Mammary epithelial cell (primary cell): ENCODE measurements around the gene RTN3.

Experiments used
- EZH2 ChIP-seq: IDR thresholded peaks from 2 replicates; pipeline ENCODE4 v1.6.1; 2012; ENCODE audit warnings: low read length, inconsistent platforms, borderline replicate concordance
- TF ChIP-seq, protein P1 (sequence below), 2 donors: IDR thresholded peaks in 1 of 2; conservative IDR thresholded peaks in 1 of 2; 2 replicates each; pipeline ENCODE4 v1.5.1; 2011 to 2012; ENCODE audit warnings: inconsistent platforms in 2 of 2, low read length in 2 of 2, mild to moderate bottlenecking in 2 of 2, control low read depth in 1 of 2, low read depth in 1 of 2; ENCODE audit not compliant: insufficient read depth in 1 of 2; ENCODE audit errors: extremely low read depth in 1 of 2

DNA sequence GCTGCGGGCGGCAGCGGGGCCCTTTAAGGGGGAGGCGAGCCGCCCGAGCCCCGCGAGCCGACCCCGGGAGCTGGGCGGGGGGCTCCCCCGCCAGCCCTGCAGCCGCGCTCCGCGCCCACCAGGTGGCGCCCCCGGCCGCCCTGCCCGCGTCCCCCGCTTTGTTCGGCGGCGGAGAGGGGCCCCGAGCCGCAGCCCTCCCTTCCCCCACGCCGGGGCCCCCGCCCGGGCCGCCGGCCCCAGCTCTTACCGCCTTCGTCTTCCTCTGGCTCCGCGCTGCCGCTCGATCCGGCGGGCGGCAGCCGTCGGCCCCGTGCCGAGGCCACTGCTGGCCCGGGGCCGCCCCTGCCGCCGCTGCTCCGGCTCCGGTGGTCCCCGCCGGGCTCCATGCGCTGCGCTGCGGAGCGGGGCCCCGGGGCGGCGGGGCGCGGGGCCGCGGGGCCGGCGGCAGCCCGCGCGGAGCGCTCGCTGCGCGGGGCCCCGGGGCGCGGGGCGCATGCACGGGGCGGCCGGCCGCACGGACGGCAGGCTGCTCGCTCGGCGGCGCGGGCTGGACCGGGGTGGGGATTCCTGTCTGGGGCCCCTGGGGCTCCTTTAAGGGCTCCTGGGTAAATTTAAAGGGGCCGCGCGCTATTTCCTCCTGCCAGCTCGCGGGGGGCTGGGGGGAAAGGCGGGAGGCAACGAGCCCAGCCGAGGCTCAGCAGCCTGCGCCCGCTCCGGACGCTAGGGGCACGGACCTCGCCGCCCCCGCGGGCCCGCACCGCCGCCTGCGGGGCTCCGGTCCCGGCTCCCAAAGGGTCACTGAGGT lies 87.1 kb downstream of the RTN3 start, which contains the start of gene ZFTA:
- TF ChIP-seq, protein P1, sequence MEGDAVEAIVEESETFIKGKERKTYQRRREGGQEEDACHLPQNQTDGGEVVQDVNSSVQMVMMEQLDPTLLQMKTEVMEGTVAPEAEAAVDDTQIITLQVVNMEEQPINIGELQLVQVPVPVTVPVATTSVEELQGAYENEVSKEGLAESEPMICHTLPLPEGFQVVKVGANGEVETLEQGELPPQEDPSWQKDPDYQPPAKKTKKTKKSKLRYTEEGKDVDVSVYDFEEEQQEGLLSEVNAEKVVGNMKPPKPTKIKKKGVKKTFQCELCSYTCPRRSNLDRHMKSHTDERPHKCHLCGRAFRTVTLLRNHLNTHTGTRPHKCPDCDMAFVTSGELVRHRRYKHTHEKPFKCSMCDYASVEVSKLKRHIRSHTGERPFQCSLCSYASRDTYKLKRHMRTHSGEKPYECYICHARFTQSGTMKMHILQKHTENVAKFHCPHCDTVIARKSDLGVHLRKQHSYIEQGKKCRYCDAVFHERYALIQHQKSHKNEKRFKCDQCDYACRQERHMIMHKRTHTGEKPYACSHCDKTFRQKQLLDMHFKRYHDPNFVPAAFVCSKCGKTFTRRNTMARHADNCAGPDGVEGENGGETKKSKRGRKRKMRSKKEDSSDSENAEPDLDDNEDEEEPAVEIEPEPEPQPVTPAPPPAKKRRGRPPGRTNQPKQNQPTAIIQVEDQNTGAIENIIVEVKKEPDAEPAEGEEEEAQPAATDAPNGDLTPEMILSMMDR (conservative IDR thresholded peaks at IDR 0.05 in 1 of 2, IDR thresholded peaks at IDR 0.05 in 1 of 2; ENCODE audit: extremely low read depth in 1 of 2, insufficient read depth in 1 of 2, low read depth in 1 of 2, low read length in 2 of 2), result peak; percentile 20 to 47
- no peak for TF ChIP-seq EZH2
